Thoracic aorta (tissue), 2 donors: Measurements from ENCODE around the gene CCND1. TPM values are rescaled to one million over a fixed set of nuclear protein-coding genes. Genes with fewer than 3 reads are reported as not detected.

Experiments
- ATAC-seq: fragments of 150-250 bp; one replicate; pipeline ENCODE4 v1.8.0; 2017; ENCODE audit warnings: low read depth; ENCODE audit not compliant: insufficient number of reproducible peaks, low FRiP score
- DNase-seq: peaks from one replicate; pipeline ENCODE4 v3.0.0-alpha.2; 2020; ENCODE audit warnings: low spot score
- H3K27ac ChIP-seq, 2 donors: fragments of 200-600 bp; sonication (generic); 1 replicate in 1 of 2; 2 replicates in 1 of 2; pipeline ENCODE4 v1.5.1; 2016; ENCODE audit warnings: mild to moderate bottlenecking in 2 of 2, moderate library complexity in 2 of 2
- H3K27me3 ChIP-seq: fragments of 200-600 bp; sonication (generic); replicated peaks from 2 replicates; pipeline ENCODE4 v1.6.0; 2016; ENCODE audit warnings: mild to moderate bottlenecking; ENCODE audit not compliant: insufficient read depth
- H3K36me3 ChIP-seq: fragments of 200-600 bp; sonication (generic); one replicate; pipeline ENCODE4 v1.5.1; 2016
- H3K4me1 ChIP-seq, 2 donors: fragments of 200-600 bp; sonication (generic); 1 replicate in 1 of 2; 2 replicates in 1 of 2; pipeline versions ENCODE4 v1.5.1 to v1.6.0; 2016; ENCODE audit warnings: low read depth in 2 of 2, mild to moderate bottlenecking in 1 of 2; ENCODE audit not compliant: control insufficient read depth in 1 of 2
- H3K4me3 ChIP-seq: fragments of 200-600 bp; sonication (generic); 2 replicates; pipeline ENCODE4 v1.5.1; 2016; ENCODE audit warnings: mild to moderate bottlenecking
- H3K9me3 ChIP-seq: fragments of 200-600 bp; sonication (generic); 2 replicates; pipeline ENCODE4 v1.5.1; 2016
- CTCF ChIP-seq: fragments of 200-600 bp; sonication (generic); IDR thresholded peaks from one replicate; pipeline ENCODE4 v1.5.1; 2019; ENCODE audit warnings: antibody characterized with exemption
- total RNA-seq, 2 donors: library from RNA; depleted of rRNA; stranded (reverse); fragments of >200 nt; gene quantifications; one replicate each; pipeline versions ENCODE4 v1.1.0 to v1.2.3, GENCODE V29; 2016

Gene CCND1
- total RNA-seq, 2 donors from 2014 or later: 109 to 142 TPM

GRCh38 chr11:69630424-69630823 lies 10.5 kb upstream of the CCND1 start:
- H3K4me1 ChIP-seq: no peaks in the 10 kb centered on the region
- no peaks in the 10 kb centered on the region for H3K27me3 ChIP-seq
- H3K4me3 ChIP-seq: no peak overlapping the region
- H3K36me3 ChIP-seq: no peaks in the 10 kb centered on the region
- no peak overlapping the region for H3K27ac ChIP-seq
- no peaks in the 10 kb centered on the region for H3K9me3 ChIP-seq
- ATAC-seq (no peak), DNase-seq (no peak)
- TF ChIP-seq CTCF: no peak

GRCh38 chr11:69632900-69633299 lies 8.1 kb upstream of the CCND1 start:
- no peaks in the 10 kb centered on the region for H3K36me3 ChIP-seq
- no peaks in the 10 kb centered on the region for H3K27me3 ChIP-seq
- H3K27ac ChIP-seq: no peak overlapping the region
- H3K9me3 ChIP-seq: no peaks in the 10 kb centered on the region
- no peak for ATAC-seq
- peaks cover 15 to 22% of the 10 kb centered on the region in 2 donors for H3K4me1 ChIP-seq
- H3K4me3 ChIP-seq: no peak overlapping the region
- DNase-seq: no peak
- TF ChIP-seq CTCF: no peak

- no peaks in the 10 kb centered on the region for H3K9me3 ChIP-seq
- no peak for TF ChIP-seq CTCF
- DNase-seq (no peak), ATAC-seq (no peak)
- no peaks in the 10 kb centered on the region for H3K27me3 ChIP-seq
- peaks cover 17 to 32% of the 10 kb centered on the region in 2 donors for H3K4me1 ChIP-seq
- H3K27ac ChIP-seq: no peak overlapping the region
- H3K4me3 ChIP-seq: no peak overlapping the region
- no peaks in the 10 kb centered on the region for H3K36me3 ChIP-seq
These were observed 6.9 kb upstream of the CCND1 start for GRCh38 chr11:69634069-69634468.

GRCh38 chr11:69634590-69634989 lies 6.4 kb upstream of the CCND1 start:
- TF ChIP-seq CTCF: no peak
- Histone ChIP-seq H3K9me3 (no peaks in the 10 kb centered on the region), H3K27me3 (no peaks in the 10 kb centered on the region), H3K4me1 (peaks cover 22 to 38% of the 10 kb centered on the region in 2 donors), H3K4me3 (no peak overlapping the region), H3K36me3 (no peaks in the 10 kb centered on the region), H3K27ac (no peak overlapping the region)
- DNase-seq (no peak), ATAC-seq (no peak)

- Histone ChIP-seq H3K27me3 (no peaks in the 10 kb centered on the region), H3K4me1 (peaks cover 28 to 41% of the 10 kb centered on the region in 2 donors), H3K4me3 (no peak overlapping the region), H3K36me3 (no peaks in the 10 kb centered on the region), H3K27ac (no peak overlapping the region), H3K9me3 (no peaks in the 10 kb centered on the region)
- no peak for TF ChIP-seq CTCF
- no peak for DNase-seq
- ATAC-seq: no peak
These were observed 5.8 kb upstream of the CCND1 start for GRCh38 chr11:69635195-69635594.
